M059J (cell line): Measurements from ENCODE around the gene PYROXD2. TPM values are rescaled to one million over a fixed set of nuclear protein-coding genes. Genes with fewer than 3 reads are reported as not detected.

ENCODE experiments used
- DNase-seq: peaks from one replicate; pipeline ENCODE4 v3.0.0-alpha.2; 2012; ENCODE audit warnings: low read depth
- total RNA-seq: library from RNA; depleted of rRNA; stranded (reverse); fragments of >200 nt; shearing (Covaris generic); gene quantifications from 2 replicates; pipeline ENCODE4 v1.2.3, GENCODE V29; 2014; rRNA removed

The PYROXD2 gene
- 0.54 and 1.0 TPM in 2 replicates for total RNA-seq

GRCh38 chr10:98414932-98415730, at the start of gene PYROXD2:
Gene PYROXD2, minus strand, starts transcription at chr10:98415182. Its CDS starts 47 bp downstream, at chr10:98415135.
- peak; percentile 80 for DNase-seq

GRCh38 chr10:98463976-98464754, 49.2 kb upstream of the PYROXD2 start:
- DNase-seq, result no peak

GRCh38 chr10:98463016-98463415, 48.0 kb upstream of the PYROXD2 start:
- DNase-seq, result no peak

GRCh38 chr10:98461500-98461842, 46.5 kb upstream of the PYROXD2 start:
- DNase-seq, result no peak

GRCh38 chr10:98460837-98461499, 46.0 kb upstream of the PYROXD2 start:
- peak; percentile 95 for DNase-seq

- no peak for DNase-seq
Measured at GRCh38 chr10:98458809-98459784, 44.1 kb upstream of the PYROXD2 start.

GRCh38 chr10:98457721-98458120, 42.7 kb upstream of the PYROXD2 start:
- no peak for DNase-seq

GRCh38 chr10:98456686-98457482, 41.9 kb upstream of the PYROXD2 start:
- DNase-seq, result no peak

GRCh38 chr10:98456043-98456570, 41.1 kb upstream of the PYROXD2 start:
- no peak for DNase-seq

GRCh38 chr10:98453729-98454128, 38.7 kb upstream of the PYROXD2 start:
- DNase-seq, result no peak

GRCh38 chr10:98450618-98451017, 35.6 kb upstream of the PYROXD2 start:
- DNase-seq, result no peak

- no peak for DNase-seq
Measured at GRCh38 chr10:98449287-98449686, 34.3 kb upstream of the PYROXD2 start.

GRCh38 chr10:98446661-98447221, 31.8 kb upstream of the PYROXD2 start, which contains the start of gene HPS1:
Gene HPS1, minus strand, starts transcription at chr10:98446935. Its CDS starts 3,695 bp downstream, at chr10:98443240.
- peak; percentile 59 for DNase-seq

- DNase-seq, result peak; percentile 25
Measured at GRCh38 chr10:98446151-98446660, 31.2 kb upstream of the PYROXD2 start.

GRCh38 chr10:98445200-98445812, 30.3 kb upstream of the PYROXD2 start:
- no peak for DNase-seq

GRCh38 chr10:98444314-98445006, 29.5 kb upstream of the PYROXD2 start:
- no peak for DNase-seq

- no peak for DNase-seq
Measured at GRCh38 chr10:98438715-98439114, 23.7 kb upstream of the PYROXD2 start.

- DNase-seq, result no peak
Measured at GRCh38 chr10:98436704-98437103, 21.7 kb upstream of the PYROXD2 start.
